GM19239 (cell line): Measurements from ENCODE around the gene ANO4.

Experiments
- DNase-seq: peaks from one replicate; pipeline ENCODE4 v3.0.0; 2011; ENCODE audit warnings: low spot score; ENCODE audit not compliant: insufficient read length
- FAIRE-seq: peaks from 2 replicates; lab custom pipeline; 2011; peaks lifted over from hg19 to GRCh38; lab: Jason Lieb, UNC

ANO4 gene

DNA sequence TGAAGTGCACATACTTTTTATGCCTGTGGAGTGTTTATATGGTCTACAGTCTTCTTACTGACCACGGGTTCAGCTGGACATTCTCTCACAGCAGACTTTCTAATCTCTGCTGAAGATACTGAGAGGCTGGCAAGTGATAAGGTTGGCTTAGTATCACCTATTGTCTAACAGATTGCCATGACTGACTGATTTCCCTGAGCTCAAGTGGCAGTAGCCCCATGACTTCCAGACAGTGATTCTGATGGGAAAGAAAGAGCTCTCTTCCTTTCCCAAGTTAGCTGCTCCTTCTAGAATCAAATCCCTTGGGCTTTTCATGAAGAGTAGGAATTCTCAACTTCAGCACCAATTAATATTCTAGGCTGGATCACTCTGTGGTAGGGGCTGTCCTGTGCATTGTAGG lies 141.4 kb downstream of the ANO4 start:
- FAIRE-seq (no peak), DNase-seq (no peak)

DNA sequence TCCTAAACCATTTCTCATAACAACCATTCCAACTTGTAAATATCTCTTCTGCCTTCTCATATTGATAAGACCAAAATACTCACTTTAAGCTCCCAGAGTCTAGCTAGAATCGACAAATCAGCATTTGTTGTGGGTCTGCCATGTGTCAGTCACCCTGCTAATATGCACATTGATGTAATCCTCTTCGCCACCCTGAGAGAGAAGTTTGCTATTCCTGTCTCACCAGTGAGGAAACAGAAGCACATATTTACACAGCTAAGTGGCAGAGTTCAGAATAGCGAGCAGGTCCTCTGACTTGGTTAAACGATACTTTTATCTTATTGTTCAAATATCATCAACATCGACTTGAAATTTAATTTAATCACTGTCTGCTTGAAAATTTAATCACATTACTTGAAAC lies 142.1 kb downstream of the ANO4 start:
- DNase-seq: no peak
- FAIRE-seq: no peak

DNA sequence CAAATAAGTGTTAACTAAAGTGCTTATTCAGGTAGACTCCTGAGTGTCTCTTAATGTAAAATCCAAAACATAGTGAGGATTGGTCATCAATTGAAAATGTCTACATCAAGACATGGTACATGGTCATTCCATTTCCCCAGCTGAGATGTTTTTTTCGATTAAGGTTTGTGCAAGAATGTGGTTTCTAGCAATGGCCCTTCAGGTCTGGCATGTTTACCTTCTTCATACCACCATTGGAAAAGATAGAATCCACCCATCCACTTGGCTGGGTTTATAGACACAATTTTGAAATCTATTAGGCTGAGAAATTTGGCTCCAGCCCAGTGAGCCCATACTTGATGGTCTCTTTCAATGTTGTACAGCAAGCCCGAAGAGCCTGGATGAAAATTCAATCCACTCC lies 145.9 kb downstream of the ANO4 start:
- FAIRE-seq (no peak), DNase-seq (no peak)

DNA sequence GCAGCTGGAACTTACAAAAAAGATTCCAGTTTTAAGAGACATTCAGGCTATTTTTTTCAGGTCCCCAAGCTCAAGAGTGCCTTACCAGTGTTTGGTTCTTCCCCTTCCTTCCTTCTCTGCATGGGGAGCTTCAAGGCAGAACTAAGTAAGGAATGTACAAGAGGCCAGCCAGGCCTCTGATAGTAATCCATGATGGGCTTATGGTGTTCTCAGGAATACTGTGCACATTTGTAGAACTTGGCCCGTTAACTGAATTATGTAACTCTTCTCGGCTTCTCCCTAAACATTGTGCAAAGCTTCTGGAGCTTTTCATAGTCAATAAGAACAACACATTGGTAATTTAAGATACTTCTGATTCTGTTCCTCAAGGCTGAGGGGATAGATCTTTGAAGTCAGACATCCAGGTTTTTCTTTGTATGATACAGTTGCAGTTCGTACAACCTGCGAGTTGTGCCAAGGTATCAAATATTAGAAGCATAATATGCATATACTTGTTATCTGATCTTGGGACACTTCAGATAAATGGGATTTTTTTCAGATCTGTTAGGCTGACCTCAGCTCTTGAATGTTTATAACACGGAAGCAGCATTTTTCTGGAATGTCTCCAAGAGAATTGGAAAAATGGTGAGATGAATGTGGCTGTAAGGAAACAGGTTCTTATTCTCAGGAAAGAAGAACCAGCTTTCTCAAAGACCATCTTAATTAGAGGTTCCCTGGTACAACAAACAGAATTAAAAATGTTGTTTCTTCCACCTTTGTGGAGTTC lies 148.6 kb downstream of the ANO4 start:
- DNase-seq (no peak), FAIRE-seq (no peak)

DNA sequence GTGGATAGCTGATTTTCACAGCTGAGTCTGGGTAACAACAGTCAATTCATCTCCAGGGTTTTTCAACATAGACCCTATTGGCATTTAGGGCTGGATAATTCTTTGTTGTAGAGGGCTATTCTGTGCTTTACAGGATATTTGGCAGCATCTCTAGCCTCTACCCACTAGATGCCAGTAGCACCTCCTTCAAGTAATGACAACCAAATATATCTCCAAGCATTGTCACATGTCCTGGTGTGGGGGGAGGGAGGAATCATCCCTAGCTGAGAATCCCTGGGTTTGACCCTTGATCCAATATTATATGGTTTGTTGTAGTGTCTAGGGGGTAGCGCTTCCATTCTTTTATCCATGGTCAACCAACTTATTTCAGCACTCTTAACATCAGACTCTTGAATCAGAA lies 157.2 kb downstream of the ANO4 start:
- FAIRE-seq (no peak), DNase-seq (no peak)

DNA sequence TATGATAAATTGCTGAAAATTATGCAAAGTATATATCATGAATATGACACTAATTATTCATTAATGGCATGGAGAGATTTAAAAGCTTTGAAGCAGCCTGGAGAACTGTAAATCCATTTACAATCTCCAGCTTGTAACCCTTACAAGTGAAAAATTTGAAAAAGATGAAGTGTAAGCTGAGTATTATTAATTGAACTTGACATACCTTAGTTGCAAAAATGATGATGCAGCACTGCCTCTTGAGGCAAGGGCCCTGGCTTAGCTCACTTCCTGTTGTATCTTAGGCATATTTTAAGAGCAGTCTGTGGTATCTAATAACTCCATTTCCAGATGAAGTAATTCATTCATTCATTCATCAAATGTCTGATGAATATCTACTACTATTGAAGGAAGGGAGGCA lies 158.6 kb downstream of the ANO4 start:
- no peak for FAIRE-seq

DNA sequence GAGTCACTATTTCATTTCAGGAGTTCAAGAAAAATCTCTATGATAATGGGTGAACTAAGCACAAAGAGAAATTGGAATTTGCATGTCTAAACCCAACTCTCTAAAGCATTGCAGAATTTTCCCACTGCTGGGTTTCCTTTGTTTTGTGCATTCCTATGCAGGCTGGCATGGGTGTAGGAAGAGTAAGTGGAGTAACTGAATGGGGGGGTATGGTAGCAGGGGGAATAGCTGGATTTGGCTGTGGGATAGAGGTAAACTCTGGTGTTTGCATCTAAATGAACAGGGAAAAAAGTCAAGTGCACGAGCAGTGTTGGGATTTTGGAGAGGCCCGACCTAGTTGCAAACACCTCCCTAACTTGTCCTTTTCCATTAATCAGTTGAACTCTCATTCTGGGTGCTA lies 159.1 kb downstream of the ANO4 start:
- DNase-seq (no peak), FAIRE-seq (no peak)

More for the DNA sequence above, 158.6 kb downstream of the ANO4 start:
- no peak for DNase-seq

DNA sequence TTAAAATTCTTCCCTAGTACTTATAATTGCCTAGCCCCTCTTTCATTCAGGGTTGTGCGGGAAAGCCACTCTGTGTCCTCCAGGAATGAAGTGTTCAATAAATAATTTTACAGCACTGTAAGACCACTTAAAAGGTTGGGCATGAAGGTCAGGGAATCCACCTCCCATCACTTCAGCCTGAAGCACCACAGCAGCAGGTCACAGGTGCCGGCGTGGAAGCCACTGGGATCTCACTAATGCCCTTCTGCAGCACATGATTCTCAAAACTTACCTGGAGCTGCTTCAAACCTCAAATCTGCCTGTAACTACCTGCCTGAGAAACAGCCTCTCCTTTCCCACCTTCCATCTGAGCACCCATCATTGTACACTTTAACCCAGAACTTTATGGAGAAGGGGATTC lies 159.5 kb downstream of the ANO4 start:
- DNase-seq (no peak), FAIRE-seq (no peak)

DNA sequence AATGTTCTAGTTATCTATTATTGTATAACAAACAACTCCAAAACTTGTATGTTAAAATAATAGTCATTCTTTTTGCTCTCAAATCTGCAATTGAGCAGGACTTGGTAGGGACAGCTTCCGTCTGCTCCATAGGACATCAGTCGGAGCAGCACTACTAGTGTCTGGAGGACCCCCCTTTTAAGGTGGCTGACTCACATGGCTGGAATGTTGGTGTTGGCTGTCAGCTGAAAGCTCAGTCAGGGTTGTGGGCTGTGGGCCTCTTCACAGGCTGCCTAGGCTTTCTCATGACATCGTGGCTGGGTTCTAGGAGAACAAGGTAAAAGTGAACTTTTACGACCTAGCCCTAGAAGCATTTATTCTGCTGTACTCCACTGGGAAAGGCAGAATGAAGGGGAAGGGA lies 160.6 kb downstream of the ANO4 start:
- DNase-seq (no peak), FAIRE-seq (no peak)

DNA sequence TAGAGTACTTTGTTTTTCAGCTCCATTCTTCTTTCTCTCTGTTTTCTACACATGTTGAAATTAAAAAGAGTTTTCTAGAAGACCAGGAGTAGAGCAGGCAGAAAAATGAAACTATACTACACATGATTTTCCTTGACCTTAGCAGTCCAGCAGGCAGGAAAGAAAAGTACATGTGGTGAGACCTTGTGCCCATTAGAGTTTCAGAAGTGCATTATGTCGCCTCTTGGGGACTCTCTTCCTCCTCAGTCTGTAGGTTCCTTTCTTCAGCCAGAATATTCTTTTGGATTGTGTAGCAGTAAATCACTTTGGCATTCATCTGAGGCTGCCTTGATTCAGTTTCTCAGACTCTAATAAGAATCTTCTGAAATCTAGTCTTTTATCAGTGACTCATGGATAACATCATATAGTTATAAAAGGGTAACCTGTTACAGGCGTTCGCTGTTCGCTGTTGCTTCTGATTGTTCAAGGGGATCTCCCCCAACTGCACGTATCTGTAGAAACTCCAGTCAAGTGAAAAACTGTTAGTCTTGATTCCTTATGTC lies 161.8 kb downstream of the ANO4 start:
- FAIRE-seq (no peak), DNase-seq (no peak)

DNA sequence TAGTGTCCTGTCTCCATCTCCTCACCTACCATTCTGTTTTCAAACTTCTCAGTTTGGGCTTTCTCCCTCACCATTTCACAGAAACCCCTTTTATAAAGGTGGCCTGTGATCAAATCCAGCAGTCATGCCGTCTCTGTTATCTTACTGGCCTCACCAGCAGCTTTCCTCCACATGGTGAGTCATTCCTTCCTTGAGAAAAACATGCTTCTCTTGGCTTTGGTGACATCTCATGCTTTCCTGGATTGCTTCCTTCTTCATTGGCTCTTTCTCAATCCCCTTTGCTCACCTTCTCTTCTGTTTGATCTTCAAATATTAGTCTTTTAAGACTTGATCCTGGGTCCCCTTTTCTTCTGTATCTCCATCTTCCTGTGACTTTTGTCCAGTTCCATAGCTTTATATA lies 164.9 kb downstream of the ANO4 start:
- DNase-seq (no peak), FAIRE-seq (no peak)

DNA sequence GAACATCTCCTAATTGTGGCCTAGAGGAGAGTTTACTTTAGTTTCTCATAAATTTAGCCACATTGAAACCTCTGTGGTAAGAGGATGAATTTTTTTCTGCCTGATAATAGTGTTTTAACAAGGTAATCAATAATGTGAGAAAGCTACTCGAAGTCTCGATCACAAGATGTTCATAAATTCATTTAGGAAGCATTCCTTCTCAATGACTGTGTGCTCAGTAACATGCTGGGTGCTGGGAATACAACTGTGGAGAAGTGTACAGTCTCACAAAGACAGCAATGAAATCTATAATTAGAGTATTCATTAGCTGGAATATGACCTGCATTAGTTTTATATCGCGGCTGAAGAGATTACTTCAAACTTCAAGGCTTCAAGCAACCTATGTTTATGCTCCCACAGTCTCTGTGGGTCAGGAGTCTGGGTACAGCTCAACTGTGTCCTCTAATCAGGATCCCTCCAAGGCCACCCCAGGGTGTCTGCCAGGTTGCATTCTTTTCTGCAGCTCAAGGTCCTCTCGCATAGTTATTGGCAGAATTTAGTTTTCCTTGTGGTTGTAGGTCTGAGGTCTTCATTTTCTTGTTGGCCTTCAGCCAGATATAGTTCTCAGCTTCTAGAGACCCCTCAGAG lies 167.6 kb downstream of the ANO4 start:
- FAIRE-seq: no peak
- DNase-seq: no peak

DNA sequence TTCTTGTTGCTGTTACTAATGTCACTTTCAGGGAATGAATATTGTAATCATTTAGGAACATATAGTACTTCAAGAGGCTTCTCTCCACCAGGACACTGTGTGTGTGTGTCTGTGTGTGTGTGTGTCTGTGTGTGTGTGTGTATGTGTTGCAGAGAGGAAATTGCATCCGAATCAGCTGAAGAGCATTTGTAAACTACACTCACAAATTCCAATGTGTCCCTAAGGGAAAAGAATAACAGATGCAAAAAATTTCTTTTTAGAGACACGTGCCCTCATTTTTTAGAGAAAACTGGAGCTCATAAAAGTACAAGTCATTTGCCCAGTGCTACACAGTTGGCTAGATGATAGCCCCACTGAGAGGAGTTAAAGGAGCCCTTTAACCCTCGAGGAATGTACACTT lies 168.8 kb downstream of the ANO4 start:
- FAIRE-seq (no peak), DNase-seq (no peak)

DNA sequence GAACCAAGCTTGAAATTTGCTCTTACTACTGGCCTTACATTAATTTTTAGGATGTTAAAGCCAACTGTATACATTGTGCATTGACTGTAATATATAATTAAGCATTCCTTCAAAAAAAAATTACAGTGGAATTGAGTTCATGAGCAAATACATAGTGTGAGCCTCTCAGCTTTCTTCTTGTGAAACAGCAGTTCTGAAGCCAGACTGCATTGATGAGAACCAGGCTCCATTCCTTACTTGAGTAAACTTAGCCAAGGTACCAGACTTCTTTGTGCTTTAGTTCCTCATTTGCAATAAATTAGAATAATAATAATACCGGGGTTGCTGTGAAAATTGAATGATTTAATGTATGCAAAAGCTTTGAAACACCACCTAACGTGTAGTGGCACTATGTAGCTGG lies 169.5 kb downstream of the ANO4 start:
- DNase-seq (no peak), FAIRE-seq (no peak)

DNA sequence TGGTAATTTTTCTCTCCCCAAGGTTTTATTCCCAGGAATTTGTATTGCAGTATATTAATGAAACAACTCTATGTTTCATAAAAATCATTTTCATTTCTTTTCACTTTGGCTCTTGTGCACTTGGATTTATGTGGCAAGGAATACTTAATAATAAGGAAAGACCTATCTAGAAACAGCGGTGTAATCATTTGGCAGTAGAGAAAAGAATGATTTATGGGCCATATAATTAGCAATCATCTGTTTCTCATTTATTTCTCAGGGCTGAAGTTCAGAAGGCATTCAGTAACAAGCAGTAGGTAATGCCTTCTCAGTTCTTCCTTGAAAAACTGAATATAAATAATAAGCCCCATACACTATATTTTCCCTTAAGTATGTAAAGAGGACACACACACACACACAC lies 172.6 kb downstream of the ANO4 start:
- no peak for DNase-seq

DNA sequence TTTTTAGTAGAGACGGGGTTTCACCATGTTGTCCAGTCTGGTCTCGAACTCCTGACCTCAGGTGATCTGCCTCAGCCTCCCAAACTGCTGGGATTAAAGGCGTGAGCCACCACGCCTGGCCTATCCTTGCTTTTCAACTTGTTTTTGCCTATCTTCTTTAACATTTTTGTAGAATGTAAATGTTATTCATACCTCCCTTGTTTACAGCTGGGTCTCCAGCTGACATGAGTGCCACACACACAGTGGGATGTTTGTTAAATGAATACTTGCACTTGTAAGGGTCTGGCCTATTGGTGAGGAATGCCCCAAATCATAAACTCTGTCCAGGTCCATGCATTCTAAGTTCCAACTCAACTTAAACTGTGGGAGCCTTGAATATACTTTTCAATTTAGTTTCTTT lies 176.3 kb downstream of the ANO4 start:
- FAIRE-seq (no peak), DNase-seq (no peak)

More for the DNA sequence above, 172.6 kb downstream of the ANO4 start:
- no peak for FAIRE-seq

DNA sequence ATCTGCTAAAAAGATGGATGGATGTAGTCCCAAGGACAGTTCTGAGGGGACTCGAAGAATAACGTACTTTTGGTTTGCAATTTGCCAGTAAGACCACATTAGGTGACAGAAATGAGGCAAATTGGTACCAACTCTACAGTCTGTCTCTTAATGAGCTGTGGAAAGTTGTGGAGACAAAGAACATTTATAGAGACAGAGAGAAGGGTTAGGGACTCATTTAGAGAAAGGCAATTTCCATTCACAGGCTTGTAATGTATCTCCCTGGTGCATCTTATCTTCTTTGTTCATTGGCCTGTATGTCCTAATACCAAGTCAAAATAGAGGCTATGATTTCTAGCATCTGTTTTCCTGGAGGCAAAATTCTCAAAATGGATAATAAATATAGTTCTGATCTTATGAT lies 177.5 kb downstream of the ANO4 start:
- DNase-seq: no peak
- FAIRE-seq: no peak

DNA sequence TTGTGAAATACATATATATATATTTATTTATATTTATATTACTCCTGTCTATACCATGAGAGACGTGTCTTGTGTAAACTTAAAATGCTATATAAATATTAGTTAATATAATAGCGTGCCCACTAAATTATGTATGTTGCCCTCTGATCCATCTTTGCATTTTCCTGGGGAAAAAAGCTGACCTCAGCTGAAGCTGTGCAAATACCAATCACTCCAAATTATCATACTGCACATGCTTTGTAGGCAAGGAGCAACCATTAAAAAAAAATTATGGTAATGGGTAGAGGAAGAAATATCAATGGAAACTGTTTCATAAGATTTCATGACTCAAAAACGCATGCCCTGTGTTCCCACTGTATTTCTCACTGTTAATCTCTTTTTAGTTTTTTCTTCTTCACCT lies 179.8 kb downstream of the ANO4 start:
- DNase-seq (no peak), FAIRE-seq (no peak)

DNA sequence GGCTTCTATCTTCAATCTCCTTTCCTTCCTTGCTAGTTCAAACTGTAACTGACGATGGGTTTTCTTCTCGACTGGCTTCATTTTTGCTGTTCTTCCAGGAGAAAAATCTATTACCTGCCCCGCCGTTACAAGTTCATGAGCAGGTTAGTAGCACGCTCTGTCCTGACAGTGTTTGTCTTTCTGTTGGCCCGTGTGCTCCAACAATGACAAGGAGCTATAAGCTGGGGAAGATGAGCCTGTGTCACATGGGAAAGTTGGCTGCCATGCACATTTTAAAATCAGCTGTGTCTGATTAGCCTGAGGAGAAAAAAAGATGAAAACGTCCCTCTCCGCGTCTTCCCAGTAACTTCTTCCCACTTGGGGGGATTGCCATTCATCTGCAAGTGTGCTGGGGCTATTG lies 180.2 kb downstream of the ANO4 start:
- FAIRE-seq (no peak), DNase-seq (no peak)

DNA sequence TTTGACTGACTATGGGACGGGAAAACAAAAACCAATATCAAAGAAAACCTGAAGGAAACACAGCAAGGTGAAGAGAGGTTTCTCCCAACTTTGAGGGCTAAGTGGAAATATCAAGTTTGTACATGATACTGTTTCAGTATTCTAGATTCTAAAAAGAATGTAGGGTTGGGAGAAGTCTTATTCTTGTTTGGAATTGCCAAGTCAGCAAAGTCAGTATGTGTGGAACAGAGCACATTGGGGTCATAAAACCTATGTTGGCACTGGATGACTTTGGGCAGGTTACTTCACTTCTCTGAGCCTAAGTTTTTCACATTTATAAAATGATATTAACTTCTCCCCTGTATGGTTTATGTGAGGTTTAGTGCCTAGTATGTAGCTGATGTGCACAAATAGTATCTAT lies 182.2 kb downstream of the ANO4 start:
- DNase-seq (no peak), FAIRE-seq (no peak)

DNA sequence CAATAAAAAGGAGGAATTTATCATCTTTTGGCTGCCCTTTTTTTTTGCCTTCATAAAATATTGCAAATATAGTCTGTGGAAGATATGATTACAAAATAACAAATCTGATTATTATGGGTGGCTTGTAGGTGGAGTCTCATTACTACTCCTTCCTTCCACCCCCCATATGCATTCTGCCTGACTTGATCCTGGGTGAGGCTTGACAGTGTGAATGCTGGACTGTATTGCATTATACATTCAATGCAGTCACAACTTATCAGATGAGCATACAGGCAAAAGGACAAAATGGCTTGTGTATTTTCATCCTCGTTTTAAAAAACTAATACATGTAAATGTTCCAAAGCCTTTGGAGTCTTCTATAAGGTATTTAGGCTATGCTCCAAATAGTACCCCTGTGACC lies 186.3 kb downstream of the ANO4 start:
- no peak for FAIRE-seq

More for the DNA sequence above, 186.3 kb downstream of the ANO4 start:
- no peak for DNase-seq
